ENCODE data around the gene PPARA.

PPARA gene

GRCh38 chr22:46150034-46150654 is at the start of gene PPARA:
TSS of gene PPARA (plus strand) at chr22:46150526. CDS start at chr22:46198384, 47,858 bp downstream.
- DNase-seq: no peak

- no peak for DNase-seq
Measured at GRCh38 chr22:46102159-46102558, 48.2 kb upstream of the PPARA start.

GRCh38 chr22:46102752-46103151 is 47.6 kb upstream of the PPARA start:
- no peak for DNase-seq

- DNase-seq: no peak
Measured at GRCh38 chr22:46103181-46103580, 47.1 kb upstream of the PPARA start.

- no peak for DNase-seq
Measured at GRCh38 chr22:46103664-46104063, 46.7 kb upstream of the PPARA start.

GRCh38 chr22:46104170-46104880 is 46.0 kb upstream of the PPARA start:
- DNase-seq: no peak

- DNase-seq: no peak
Measured at GRCh38 chr22:46104881-46105493, 45.3 kb upstream of the PPARA start.

- no peak for DNase-seq
Measured at GRCh38 chr22:46105494-46106278, 44.6 kb upstream of the PPARA start.

- DNase-seq: no peak
Measured at GRCh38 chr22:46106279-46107022, 43.9 kb upstream of the PPARA start.

- DNase-seq: peak; percentile 25
Measured at GRCh38 chr22:46107089-46107664, 43.1 kb upstream of the PPARA start.

- no peak for DNase-seq
Measured at GRCh38 chr22:46107753-46108563, 42.4 kb upstream of the PPARA start.

- no peak for DNase-seq
Measured at GRCh38 chr22:46108564-46109473, 41.5 kb upstream of the PPARA start.

- DNase-seq: no peak
Measured at GRCh38 chr22:46109474-46110003, 40.8 kb upstream of the PPARA start.

GRCh38 chr22:46110215-46110614 is 40.1 kb upstream of the PPARA start:
- DNase-seq: no peak

GRCh38 chr22:46111645-46112306 is 38.5 kb upstream of the PPARA start:
- no peak for DNase-seq

- no peak for DNase-seq
Measured at GRCh38 chr22:46112405-46112804, 37.9 kb upstream of the PPARA start.

GRCh38 chr22:46113110-46113909 is 37.0 kb upstream of the PPARA start:
- no peak for DNase-seq

- DNase-seq: no peak
Measured at GRCh38 chr22:46113910-46114517, 36.3 kb upstream of the PPARA start.
